Progenitor cell of endocrine pancreas (in vitro differentiated cells): Measurements from ENCODE around the gene MICU1. TPM values are rescaled to one million over a fixed set of nuclear protein-coding genes. Genes with fewer than 3 reads are reported as not detected.

Experiments
- DNase-seq: peaks from one replicate; pipeline ENCODE4 v3.0.0; 2021; ENCODE audit warnings: low spot score; ENCODE audit not compliant: unreplicated experiment
- H3K27ac Mint-ChIP-seq: 2 replicates; pipeline ENCODE4 v1.8.0; 2021; ENCODE audit warnings: mild to moderate bottlenecking, moderate library complexity, mixed read lengths
- H3K27me3 Mint-ChIP-seq: 2 replicates; pipeline ENCODE4 v1.8.0; 2021; ENCODE audit warnings: mixed read lengths
- H3K36me3 Mint-ChIP-seq: 2 replicates; pipeline ENCODE4 v1.8.0; 2022; ENCODE audit warnings: mixed read lengths; ENCODE audit not compliant: insufficient read depth
- H3K4me1 Mint-ChIP-seq: 2 replicates; pipeline ENCODE4 v1.8.0; 2021; ENCODE audit warnings: low read depth, mixed read lengths
- H3K4me3 Mint-ChIP-seq: 2 replicates; pipeline ENCODE4 v1.8.0; 2021; ENCODE audit warnings: low read depth, mild to moderate bottlenecking, moderate library complexity, mixed read lengths
- H3K9me3 Mint-ChIP-seq: 2 replicates; pipeline ENCODE4 v1.8.0; 2021; ENCODE audit warnings: low read depth, mixed read lengths
- total RNA-seq: library from RNA; stranded (reverse); gene quantifications from 2 replicates; pipeline ENCODE4 v1.2.1, GENCODE V29; 2021
- TF ChIP-seq, protein P1 (sequence below): fragments of 200-600 bp; sonication (generic); IDR thresholded peaks from one replicate; pipeline ENCODE4 v1.5.0; 2021; ENCODE audit warnings: antibody characterized with exemption, mild to moderate bottlenecking; ENCODE audit not compliant: unreplicated experiment

The MICU1 gene
- total RNA-seq, 1 donor from 2014 or later = 63.3 TPM

DNA sequence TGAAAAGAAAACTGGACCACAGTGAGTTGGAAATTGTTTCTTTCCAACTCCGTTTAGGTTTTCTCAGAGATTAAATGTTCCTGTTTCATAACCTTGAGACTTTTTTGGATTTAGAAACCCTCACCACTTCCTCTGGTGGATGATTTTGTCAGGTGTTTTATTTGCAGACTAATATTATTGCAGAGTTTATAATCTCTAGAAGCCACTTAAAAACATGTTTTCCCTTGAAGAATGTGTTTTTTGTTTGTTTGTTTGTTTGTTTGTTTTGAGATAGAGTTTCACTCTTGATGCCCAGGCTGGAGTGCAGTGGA is 520 bp upstream of the MICU1 start:
- Mint-ChIP-seq H3K27ac (peak overlapping the region; percentile 96), H3K4me3 (peak overlapping the region; percentile 100), H3K27me3 (no peaks in the 10 kb centered on the region), H3K4me1 (peaks cover 7% of the 10 kb centered on the region), H3K36me3 (peaks cover 1% of the 10 kb centered on the region), H3K9me3 (no peaks in the 10 kb centered on the region)
- DNase-seq = no peak
- TF ChIP-seq, protein P1, sequence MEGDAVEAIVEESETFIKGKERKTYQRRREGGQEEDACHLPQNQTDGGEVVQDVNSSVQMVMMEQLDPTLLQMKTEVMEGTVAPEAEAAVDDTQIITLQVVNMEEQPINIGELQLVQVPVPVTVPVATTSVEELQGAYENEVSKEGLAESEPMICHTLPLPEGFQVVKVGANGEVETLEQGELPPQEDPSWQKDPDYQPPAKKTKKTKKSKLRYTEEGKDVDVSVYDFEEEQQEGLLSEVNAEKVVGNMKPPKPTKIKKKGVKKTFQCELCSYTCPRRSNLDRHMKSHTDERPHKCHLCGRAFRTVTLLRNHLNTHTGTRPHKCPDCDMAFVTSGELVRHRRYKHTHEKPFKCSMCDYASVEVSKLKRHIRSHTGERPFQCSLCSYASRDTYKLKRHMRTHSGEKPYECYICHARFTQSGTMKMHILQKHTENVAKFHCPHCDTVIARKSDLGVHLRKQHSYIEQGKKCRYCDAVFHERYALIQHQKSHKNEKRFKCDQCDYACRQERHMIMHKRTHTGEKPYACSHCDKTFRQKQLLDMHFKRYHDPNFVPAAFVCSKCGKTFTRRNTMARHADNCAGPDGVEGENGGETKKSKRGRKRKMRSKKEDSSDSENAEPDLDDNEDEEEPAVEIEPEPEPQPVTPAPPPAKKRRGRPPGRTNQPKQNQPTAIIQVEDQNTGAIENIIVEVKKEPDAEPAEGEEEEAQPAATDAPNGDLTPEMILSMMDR = no peak

DNA sequence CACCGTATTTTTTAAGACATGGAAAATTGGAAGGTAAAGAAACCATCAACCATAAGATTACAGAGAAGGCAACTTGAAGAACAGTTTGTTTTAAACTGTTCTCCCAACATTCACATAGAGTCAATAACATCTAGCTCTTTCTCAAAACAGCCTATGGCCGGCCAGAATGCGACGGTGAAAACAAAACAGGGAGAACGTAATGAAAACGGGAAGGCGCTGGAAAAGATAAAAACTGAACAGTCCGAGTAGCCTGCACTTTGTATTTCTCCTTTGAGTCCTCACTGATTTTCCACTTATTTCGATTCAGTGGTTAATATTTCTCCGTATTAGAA is 637 bp downstream of the MICU1 start:
- Mint-ChIP-seq H3K27me3 (no peaks in the 10 kb centered on the region), H3K4me3 (peak overlapping the region; percentile 100), H3K36me3 (peaks cover 3% of the 10 kb centered on the region), H3K9me3 (no peaks in the 10 kb centered on the region), H3K4me1 (peaks cover 10% of the 10 kb centered on the region), H3K27ac (peak overlapping the region; percentile 96)
- no peak for DNase-seq
- TF ChIP-seq, protein P1 = no peak

DNA sequence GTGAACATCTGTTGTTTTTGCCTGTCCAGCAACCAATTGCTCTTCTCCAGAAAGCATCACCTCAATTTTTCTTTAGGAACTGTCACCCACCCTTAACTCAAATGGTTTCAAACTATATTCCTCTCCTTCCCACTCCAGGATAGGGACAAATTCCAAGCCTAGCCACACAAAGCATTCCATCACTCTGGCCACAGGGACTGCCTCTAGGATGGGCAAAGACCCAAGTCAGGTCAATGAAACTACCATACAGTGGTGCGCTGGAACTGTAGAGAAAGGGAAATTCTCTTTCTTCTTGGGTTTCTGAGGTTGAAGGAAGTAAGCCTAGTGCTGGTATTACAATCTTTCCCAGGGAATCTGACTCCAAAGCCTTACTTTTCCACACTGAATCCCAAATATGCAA is 3.6 kb downstream of the MICU1 start:
- H3K36me3 Mint-ChIP-seq = peaks cover 7% of the 10 kb centered on the region

DNA sequence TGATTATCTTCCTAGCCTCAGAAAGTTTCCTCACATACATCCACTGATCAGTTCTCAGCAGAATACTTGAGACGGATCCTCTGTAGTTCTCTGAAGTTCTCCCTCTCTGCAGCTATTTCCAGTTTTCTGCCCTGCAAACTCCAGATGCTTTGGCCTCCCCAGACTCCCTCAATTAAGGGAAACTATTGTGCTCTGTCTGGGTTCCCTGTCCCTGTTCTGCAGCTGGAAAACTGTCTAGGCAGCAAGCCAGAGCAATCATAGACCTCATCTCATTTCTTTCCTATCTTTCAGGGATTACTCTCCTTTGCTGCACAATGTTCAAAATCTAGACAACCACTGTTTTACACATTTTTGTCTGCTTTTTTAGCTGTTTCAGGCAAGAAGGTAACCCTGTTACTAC is 9.2 kb downstream of the MICU1 start:
- DNase-seq = no peak
- H3K9me3 Mint-ChIP-seq = peaks cover 12% of the 10 kb centered on the region

More for the DNA sequence above, 3.6 kb downstream of the MICU1 start:
- H3K4me1 Mint-ChIP-seq = peaks cover 12% of the 10 kb centered on the region
- no peaks in the 10 kb centered on the region for H3K9me3 Mint-ChIP-seq
- no peak for DNase-seq
- TF ChIP-seq, protein P1 = no peak
- H3K27me3 Mint-ChIP-seq = no peaks in the 10 kb centered on the region
- no peak overlapping the region for H3K27ac Mint-ChIP-seq
- no peak overlapping the region for H3K4me3 Mint-ChIP-seq

DNA sequence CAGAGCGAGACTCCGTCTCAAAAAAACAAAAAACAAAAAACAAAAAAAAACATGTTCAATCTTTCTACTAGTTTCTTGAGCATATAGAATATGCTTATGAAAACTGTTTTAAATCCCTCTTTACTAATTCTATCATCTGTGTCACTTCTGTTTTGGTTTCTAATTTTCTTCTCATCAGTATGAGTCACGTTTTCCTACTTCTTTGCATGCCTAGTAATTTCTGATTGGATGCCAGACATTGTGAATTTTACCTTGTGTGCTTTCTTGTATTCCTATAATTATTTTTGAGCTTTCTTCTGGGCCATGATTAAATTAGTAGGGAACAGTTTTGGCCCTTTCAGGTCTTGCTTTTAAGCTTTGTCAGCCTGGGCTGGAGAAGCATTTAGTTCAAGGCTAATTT is 9.9 kb downstream of the MICU1 start:
- no peak for DNase-seq
- Mint-ChIP-seq H3K4me1 (peaks cover 11% of the 10 kb centered on the region), H3K27ac (no peak overlapping the region), H3K27me3 (no peaks in the 10 kb centered on the region), H3K36me3 (peaks cover 14% of the 10 kb centered on the region), H3K4me3 (no peak overlapping the region), H3K9me3 (peaks cover 12% of the 10 kb centered on the region)
- TF ChIP-seq, protein P1 = no peak

More for the DNA sequence above, 9.2 kb downstream of the MICU1 start:
- H3K4me3 Mint-ChIP-seq = no peak overlapping the region
- H3K27ac Mint-ChIP-seq = no peak overlapping the region
- TF ChIP-seq, protein P1 = no peak
- no peaks in the 10 kb centered on the region for H3K27me3 Mint-ChIP-seq
- H3K4me1 Mint-ChIP-seq = peaks cover 9% of the 10 kb centered on the region
- peaks cover 13% of the 10 kb centered on the region for H3K36me3 Mint-ChIP-seq
